Activated CD8-positive, alpha-beta memory T cell treated with anti-CD3 and anti-CD28 coated beads for 36 hours (primary cell): ENCODE results near the gene ELOVL5. TPM values are rescaled to one million over a fixed set of nuclear protein-coding genes. Genes with fewer than 3 reads are reported as not detected.

ENCODE experiments used
- CTCF ChIA-PET: fragments of 350-600 bp; sonication (Branson Sonifier 250); formaldehyde crosslinking; loops from one replicate; lab custom pipeline; 2021; ENCODE audit warnings: antibody characterized with exemption; lab: Charles Lee
- POLR2A ChIA-PET: fragments of 350-600 bp; sonication (Branson Sonifier 250); formaldehyde crosslinking; loops from one replicate; lab custom pipeline; 2021; ENCODE audit warnings: antibody characterized with exemption; lab: Charles Lee
- total RNA-seq, 2 experiments: library from RNA; stranded (reverse); gene quantifications; one replicate each; pipeline ENCODE4 v1.2.3, GENCODE V29; 2021

The ELOVL5 gene
- total RNA-seq, 2 experiments from 2014 or later, result 109 TPM

- CTCF ChIA-PET, result interaction anchor here (0.7 kb wide), 1 partner anchor 212 kb away, joined by 3 read pairs; no protein-coding TSS in a partner anchor
- POLR2A ChIA-PET, result no interaction called here
Measured at GRCh38 chr6:53259860-53260580, 88.7 kb downstream of the ELOVL5 start.

DNA sequence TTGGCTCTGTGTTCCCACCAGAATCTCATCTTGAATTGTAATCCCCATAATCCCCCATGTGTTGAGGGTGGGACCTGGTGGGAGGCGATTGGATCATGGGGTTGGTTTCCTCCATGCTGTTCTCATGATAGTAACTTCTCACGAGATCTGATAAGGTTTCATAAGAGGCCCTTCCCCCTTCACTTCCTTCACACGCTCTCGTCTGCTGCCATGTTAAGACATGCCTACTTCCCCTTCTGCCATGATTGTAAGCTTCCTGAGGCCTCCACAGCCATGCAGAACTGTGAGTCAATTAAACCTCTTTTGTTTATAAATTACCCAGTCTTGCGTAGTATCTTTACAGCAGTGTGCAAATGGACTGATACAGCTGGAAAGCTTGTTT, 90.0 kb downstream of the ELOVL5 start:
- CTCF ChIA-PET, result no interaction called here
- POLR2A ChIA-PET, result no interaction called here

GRCh38 chr6:53258076-53258773, 90.5 kb downstream of the ELOVL5 start:
- ChIA-PET POLR2A (no interaction called here), CTCF (no interaction called here)

DNA sequence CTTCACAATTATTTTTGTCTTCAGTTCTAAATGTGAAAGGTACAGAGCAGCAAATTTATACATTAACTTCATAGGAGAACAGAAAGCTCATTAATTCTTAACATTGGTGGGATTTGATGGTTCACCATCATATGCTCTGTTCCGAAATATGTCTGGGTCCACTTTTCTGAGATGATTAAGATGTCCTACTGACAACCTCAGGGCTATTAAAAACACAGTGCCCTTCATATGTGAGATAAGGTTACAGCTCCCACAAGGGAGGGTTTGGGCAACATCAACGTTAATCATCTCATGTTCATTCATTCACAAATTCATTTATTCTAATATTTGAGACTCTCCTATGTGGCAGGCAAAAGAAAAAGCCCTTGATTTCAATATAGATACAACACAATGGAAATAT, 91.2 kb downstream of the ELOVL5 start:
- ChIA-PET POLR2A (no interaction called here), CTCF (interaction anchor here (0.5 kb wide), 1 partner anchor 52 kb away, joined by 5 read pairs; no protein-coding TSS in a partner anchor)

- POLR2A ChIA-PET, result no interaction called here
- CTCF ChIA-PET, result interaction anchor here (0.5 kb wide), 1 partner anchor 52 kb away, joined by 5 read pairs; no protein-coding TSS in a partner anchor
Measured at GRCh38 chr6:53257001-53257400, 91.7 kb downstream of the ELOVL5 start.

GRCh38 chr6:53252177-53252692, 96.5 kb downstream of the ELOVL5 start:
- CTCF ChIA-PET, result no interaction called here
- POLR2A ChIA-PET, result no interaction called here

GRCh38 chr6:53251033-53251672, 97.6 kb downstream of the ELOVL5 start:
- POLR2A ChIA-PET, result no interaction called here
- CTCF ChIA-PET, result no interaction called here

DNA sequence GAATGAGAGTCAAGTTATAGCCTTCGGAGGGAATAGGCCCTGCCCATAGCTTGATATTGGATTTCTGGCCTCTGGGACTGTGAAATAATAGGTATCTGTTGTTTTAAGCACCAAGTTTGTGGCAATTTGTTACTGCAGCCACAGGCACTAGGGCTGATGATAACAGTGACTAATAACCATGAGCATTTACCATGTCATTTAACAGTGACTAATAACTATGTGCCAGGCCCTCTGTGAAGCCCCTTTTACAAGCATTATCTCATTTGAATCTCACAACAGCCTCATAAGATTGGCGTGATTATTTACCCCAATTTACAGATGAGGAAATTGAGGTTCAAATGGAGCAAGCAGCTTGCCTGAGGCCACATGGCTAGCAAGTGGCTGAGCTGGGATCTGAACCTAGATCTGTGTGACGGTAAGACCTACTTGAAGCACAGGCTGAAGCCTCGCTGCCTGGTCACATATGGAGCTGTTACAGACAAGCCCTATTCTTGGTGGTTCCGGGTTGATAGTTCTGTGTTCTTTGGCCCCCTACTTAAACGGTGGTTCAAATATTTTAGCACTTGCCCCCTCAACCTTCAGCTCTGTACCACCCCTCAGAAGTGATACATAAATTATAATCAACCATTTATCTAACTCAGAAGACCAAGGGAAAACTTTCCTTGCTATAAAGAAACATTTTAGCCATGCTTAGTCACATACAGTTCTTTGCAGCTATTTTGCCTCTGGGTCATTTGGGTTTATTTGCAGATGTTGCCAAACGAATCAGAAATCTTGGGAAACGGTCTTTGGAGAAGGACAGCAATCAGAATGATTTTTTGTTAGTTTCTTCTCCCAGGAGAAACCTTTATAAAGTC, 98.3 kb downstream of the ELOVL5 start:
- ChIA-PET CTCF (no interaction called here), POLR2A (no interaction called here)

DNA sequence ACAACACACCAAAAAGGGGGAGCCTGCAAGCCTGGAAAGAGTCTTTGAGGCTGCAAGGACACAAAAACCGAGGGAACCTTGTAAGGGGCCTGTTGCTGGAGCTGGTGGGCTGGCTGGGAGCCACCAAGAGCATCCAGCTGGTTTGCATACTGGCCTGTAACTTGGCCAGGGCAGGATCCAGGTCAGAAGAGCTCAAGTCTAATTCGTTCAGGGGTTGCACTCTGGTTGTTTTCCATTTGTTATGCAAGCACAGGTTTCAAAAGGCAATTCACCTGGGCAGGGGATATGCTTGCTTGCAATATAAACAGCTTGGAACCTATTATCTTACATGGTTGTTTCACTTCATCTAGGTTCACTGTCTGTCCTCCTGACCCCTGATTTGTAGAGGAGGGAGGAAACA, 101.8 kb downstream of the ELOVL5 start:
- CTCF ChIA-PET, result no interaction called here
- POLR2A ChIA-PET, result no interaction called here

- CTCF ChIA-PET, result interaction anchor here (0.6 kb wide), 1 partner anchor 24 kb away, joined by 3 read pairs; no protein-coding TSS in a partner anchor
- POLR2A ChIA-PET, result no interaction called here
Measured at GRCh38 chr6:53244958-53245357, 103.8 kb downstream of the ELOVL5 start.

GRCh38 chr6:53244399-53244931, 104.3 kb downstream of the ELOVL5 start:
- ChIA-PET CTCF (no interaction called here), POLR2A (no interaction called here)

DNA sequence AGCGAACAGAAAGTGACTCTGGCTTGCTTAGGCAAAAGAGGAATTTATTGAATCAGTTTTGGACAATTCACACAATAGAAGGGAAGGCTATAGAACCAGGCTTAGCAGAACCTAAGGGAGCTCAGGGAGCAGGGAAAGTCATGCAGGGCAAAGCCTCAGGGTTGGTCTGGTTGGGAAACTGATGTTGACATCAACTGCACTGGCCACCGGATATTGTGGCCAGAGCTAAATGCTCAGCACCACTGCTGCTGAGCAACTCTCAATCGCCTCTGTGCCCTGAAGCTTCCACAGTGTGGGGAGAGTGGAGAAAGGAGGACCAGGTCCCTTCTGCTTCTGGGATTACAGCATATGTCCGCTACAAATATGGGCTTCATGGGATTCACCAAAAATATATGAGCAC, 106.8 kb downstream of the ELOVL5 start:
- CTCF ChIA-PET, result no interaction called here
- POLR2A ChIA-PET, result interaction anchor here (0.5 kb wide), 1 partner anchor 11 kb away, joined by 9 read pairs; no protein-coding TSS in a partner anchor

- ChIA-PET POLR2A (no interaction called here), CTCF (no interaction called here)
Measured at GRCh38 chr6:53240761-53241160, 108.0 kb downstream of the ELOVL5 start.

DNA sequence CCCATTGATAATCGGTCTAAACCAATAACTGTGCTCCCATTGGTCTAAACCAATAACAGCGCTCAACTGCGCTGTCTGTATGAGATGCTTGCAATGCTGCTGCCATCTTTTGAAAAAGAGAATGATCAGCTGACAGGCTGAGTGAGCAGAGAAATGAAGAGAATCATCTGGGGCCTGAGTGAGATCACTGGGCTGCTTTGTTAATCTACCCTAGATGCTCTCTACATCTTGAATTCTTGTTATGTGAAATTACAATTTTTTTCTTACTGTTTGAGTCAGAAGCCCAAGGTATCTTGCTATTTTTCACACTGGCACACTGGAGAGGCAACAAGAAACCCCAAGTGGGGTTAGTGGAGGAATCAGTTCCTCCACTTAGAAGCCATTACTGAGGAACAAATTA, 108.6 kb downstream of the ELOVL5 start:
- CTCF ChIA-PET, result no interaction called here

DNA sequence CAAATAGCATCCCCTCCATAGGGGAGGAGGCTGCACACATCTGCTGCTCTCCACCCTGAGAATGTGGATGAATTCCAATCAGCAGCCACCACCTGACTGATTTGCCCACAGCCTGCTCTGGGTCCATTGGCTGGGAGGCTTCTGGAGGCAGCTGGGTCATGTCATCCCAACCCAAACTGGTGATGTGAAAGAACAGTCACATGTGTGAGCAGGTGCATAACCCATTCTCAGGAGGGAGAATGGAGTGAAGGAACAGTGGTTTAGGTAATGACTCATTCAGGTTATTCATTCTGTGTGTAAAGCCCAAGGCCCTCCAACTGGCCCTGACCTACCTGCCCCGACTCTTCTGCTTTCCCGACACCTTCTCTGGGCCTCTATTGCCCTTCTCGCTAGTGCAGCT, 109.2 kb downstream of the ELOVL5 start:
- ChIA-PET CTCF (no interaction called here), POLR2A (no interaction called here)

More for the DNA sequence above, 108.6 kb downstream of the ELOVL5 start:
- POLR2A ChIA-PET, result no interaction called here

GRCh38 chr6:53238311-53238710, 110.4 kb downstream of the ELOVL5 start:
- CTCF ChIA-PET, result interaction anchor here (1.0 kb wide), 1 partner anchor 50 kb away, joined by 3 read pairs; no protein-coding TSS in a partner anchor
- POLR2A ChIA-PET, result no interaction called here

- POLR2A ChIA-PET, result no interaction called here
- CTCF ChIA-PET, result no interaction called here
Measured at GRCh38 chr6:53236241-53236640, 112.5 kb downstream of the ELOVL5 start.

- POLR2A ChIA-PET, result no interaction called here
- CTCF ChIA-PET, result interaction anchor here (0.7 kb wide), 2 partner anchors 29 to 367 kb away, joined by 3 read pairs; no protein-coding TSS in a partner anchor
Measured at GRCh38 chr6:53235508-53235907, 113.2 kb downstream of the ELOVL5 start.

DNA sequence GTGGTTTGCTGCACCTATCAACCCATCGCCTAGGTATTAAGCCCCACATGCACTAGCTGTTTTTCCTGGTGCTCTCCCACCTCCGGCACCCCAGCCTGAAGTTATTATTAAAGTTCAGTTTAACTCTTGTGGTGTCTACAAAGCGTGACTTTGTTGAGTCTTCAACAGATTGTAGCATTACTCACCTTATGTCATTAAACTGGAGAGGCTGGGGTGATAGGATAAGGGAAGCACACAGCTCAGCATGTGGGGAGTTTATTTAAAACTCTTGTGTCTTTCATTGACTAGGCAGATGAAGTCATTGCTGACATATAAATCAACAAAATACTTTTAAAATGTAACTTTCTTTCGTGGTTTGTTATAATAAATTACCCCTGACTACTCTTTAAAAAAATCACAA, 115.4 kb downstream of the ELOVL5 start:
- POLR2A ChIA-PET, result no interaction called here
- CTCF ChIA-PET, result no interaction called here
